HG03571 (cell line): ENCODE measurements around the gene MRPS11.
"Not testable (repeated sequence)": the region's sequence is repeated elsewhere in the genome, so short reads cannot be mapped to it uniquely, and the experiment has no call there.

ENCODE experiments used
- ATAC-seq: cut with Tn5 transposase; IDR thresholded peaks from one replicate; pipeline ENCODE4 v1.9.1; 2021; ENCODE audit not compliant: unreplicated experiment

MRPS11 gene

DNA sequence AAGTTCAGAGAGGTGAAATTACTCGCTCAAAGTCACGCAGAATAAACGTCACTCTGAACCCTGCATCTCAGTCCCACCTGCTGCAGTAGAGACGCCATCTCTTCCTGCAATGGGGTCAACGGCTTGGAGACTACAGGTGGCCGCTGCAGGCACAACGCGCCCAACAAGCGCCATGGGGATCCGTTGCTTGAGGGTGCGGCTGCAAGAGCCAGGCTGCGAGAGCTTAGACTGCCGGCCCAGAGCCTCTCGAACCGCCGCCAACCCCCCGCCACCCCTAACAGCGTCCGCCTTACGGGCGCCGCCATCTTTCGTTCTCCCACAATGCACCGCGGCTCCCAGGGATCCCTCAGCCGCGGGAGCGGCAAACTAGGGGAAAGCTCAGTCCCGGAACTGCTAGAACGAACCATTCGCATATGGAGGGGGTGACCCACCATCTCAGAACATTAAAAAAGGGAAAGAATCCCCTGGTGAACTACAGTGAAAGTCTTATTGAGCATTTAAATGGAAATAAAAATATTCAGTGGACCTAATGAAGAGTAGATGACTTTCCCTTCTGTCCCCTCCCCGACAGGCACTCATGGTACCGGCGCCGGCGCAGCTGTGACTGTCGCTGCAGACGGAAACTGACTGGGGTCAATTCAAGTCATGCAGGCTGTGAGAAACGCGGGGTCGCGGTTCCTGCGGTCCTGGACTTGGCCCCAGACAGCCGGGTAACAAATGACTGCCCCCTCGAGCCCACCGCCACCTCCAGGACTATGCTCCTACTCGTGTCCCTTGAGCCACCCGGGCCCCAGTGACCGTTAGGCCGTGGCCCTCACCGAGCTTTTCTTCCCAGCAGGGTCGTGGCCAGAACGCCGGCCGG is at the start of gene MRPS11, which contains the start of gene MRPL46:
Gene MRPS11 (plus strand): TSS at position 636 of the 862 bp plus-strand sequence. CDS start 10 bp downstream, at position 646.
Gene MRPL46 (minus strand): TSS at position 316 of the 862 bp plus-strand sequence. CDS start 11 bp downstream, at position 305.
- peak; percentile 87 for ATAC-seq

DNA sequence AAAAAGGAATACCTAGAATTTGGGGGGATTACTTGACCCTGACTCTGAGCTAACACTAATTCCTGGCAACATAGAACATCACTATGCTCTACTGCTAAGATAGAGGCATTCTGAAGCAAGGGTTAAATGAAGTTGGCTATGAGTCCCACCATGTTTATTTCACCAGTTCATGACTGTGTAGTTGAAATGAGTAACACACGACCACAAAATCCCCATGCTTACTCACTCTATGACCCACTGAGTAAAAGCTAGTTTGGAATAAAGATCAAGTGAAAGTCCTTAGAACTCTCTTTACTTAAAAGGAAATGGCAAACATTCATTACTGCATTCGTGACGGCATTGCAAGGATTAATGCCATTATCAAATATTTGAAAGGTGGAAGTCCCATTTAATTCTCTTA is 47.7 kb upstream of the MRPS11 start:
- no peak for ATAC-seq

DNA sequence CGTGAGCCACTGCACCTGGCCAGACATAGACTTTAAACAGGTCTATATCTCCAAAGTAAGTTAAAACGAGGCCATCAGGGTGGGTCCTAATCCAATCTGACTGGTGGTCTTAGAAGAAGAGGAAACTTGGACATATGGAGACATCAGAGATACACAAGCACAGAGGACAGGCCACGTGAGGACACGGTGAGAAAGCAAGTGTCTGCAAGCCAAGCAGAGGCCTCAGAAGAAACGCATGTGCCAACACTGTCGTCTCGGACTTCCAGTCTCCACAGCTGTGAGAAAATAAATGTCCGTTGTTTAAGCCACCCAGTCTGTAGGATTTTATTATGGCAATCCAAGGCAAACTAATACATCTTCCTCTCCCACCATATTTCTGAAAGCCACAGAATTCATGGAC is 44.2 kb upstream of the MRPS11 start:
- no peak for ATAC-seq

DNA sequence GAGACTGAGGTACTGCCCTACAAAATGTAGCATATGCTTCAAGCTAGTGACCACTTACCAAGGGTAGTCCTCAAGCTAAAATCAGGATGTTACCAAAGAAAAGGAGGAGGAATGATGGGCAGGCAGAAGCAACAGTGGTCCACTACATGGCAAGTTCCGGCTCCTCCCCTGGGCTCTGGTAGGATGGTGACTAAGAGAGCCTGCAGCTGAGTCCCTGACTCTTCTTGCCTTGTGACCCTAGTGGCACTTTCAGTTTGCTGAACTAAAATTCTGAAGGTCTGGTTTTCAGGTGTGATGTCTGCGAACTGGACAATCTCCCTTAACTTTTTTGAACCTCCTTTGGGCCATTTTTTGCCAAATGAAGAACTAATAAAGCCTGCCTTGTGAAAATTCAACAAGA is 41.2 kb upstream of the MRPS11 start:
- ATAC-seq, result no peak

DNA sequence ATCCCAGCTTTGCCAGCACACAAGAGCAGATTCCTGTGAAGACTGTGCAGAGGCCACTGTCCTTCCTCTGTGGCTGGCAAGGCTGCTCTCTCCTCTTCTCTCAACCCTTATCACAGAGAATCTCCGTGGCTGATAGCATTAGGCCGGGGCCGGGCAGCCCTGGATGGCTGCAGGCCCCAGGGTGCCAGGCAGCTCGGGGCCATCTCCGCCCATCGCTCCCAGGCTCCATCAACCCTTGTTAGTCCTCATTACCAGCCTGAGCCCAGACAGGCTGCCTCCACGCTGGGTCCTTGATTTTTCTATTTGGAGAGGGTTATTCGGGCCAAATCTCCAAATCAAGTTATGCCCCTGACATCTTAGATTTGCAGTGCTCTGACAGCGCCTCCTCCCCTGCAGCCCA is 39.5 kb upstream of the MRPS11 start:
- no peak for ATAC-seq

DNA sequence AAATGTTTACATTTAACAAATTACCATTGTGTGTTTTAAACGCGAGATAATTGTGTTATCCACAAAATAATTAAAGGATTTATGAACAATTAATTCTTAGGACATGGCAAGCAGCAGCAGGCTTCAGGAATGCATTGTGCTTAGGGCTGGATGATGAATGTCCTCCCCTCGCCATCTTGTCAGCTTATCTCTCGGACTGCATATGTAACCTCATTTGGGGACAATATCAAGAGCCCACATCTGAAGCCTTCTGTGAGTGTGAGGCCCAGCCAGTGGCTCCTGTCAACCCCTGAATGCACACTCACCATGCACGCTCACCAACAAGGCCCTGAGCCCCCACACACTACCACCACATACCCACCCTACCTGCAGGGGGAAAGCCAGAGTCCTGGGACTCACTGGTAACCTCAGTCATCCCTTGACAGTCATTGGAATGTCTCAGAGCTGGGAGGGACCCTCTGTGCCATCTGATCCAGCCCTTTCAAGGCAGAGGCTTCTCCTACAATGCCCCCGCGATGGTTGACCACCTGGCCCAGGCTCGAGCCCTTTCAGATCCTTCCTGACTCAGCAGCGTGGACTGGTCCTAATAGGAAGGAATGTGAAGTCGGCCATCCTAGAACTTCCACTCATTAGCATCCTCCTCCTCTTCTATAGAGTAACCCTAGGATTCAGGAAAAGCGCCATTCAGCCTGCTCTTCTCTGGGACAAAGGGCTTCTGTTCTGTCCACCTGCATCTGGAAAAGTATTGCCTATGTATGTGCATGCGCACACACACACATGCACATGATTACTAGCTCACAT is 38.5 kb upstream of the MRPS11 start:
- ATAC-seq, result no peak

DNA sequence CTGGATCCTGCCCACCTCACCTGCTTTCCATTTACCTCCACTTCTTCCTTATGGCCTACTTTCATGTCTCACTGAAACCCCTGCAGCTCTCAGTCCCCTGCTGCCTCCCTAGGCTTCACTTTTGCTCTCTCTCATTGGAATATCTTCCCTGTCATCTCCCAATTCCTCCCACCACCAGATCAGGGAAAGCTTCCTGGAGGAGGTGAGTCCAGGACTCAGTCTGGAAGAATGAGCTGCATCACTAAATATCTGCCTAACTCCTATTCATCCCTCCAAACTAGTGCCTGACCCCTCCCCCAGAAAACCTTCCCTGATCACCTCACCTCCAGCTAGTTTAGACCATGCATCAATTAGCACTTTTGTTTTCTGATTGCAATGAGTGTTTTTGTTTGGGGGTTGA is 37.5 kb upstream of the MRPS11 start:
- ATAC-seq, result no peak

DNA sequence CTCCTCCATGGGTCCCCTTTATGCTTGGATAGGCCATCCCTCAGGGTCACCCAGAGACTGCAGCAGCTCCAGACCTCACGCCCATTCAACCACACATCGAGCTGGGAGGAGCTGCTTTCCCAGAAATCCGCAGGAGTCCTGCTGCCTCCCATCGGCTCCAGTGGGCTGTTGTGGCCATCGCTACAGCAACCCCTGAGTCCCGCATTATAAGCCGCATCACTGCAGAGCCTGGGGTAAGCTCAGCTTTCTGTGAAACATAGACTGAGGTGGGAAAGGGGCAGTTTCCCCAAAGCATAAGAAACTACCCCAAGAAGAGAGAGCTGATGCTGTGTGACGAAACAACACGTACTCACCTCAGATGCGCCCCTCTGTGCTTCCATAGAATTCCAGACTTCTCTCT is 36.1 kb upstream of the MRPS11 start:
- no peak for ATAC-seq

DNA sequence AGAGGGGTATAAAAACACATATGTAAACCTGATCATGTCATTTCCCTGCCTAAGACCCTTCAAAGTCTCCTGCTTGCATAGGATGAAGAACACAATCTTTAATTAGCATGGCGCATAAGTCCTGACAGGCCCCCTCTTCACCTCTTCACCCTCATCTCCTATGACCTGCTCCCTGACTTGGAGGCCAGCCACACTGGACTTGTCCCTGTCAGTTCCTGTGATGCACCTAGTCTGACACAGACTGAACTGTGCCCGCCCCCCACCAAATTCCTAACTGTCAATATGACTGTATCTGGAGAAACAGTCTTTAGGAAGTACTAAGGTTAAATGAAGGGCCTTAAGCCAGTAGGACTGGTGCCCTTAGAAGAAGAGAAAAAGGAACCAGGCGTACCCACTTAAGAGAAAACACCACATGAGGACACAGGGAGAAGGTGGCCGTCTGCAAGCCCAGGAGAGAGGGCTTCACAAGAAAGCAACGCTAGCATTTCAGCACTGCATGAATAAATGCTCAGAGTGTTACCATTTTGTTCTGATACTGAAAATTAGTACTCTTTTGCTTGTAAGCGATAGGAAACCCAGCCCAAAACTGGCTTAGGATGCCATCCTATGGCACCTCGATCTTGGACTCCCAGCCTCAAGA is 34.3 kb upstream of the MRPS11 start:
- ATAC-seq, result no peak

DNA sequence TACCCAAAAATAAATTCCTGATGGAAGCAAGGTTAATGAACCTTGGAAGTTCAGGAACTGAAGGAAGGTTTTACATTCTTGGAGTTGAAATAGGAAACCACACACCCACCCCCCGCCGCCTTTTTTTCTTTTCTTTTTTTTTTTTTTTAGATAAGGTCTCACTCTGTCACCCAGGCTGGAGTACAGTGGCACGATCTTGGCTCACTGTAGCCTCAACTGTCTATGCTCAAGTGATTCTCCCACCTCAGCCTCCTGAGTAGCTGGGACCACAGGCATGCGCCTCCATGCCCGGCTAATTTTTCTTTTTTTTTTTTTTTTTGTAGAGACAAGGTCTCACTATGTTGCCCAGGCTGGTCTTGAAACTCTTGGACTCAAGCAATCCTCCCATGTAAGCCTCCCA is 33.4 kb upstream of the MRPS11 start:
- not testable (repeated sequence) for ATAC-seq

DNA sequence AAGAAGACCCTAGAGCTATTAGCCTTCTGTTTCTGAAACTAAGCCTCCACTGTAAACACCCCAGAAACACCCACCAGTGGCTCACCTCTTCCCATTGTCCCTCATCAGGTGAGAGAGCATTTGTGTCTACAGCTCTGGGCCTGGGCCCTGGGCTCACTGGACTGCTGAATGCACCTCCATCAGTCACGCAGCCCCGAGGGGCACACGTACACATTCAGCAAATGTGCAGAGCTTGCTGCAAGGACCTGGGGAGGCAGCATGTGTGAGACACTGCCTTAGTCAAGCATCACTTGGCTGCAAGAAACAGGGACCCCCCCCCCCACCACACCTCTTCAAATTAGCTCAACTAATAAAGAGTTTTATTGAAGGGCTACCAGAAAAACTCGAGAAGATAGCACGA is 29.3 kb upstream of the MRPS11 start:
- ATAC-seq, result no peak

DNA sequence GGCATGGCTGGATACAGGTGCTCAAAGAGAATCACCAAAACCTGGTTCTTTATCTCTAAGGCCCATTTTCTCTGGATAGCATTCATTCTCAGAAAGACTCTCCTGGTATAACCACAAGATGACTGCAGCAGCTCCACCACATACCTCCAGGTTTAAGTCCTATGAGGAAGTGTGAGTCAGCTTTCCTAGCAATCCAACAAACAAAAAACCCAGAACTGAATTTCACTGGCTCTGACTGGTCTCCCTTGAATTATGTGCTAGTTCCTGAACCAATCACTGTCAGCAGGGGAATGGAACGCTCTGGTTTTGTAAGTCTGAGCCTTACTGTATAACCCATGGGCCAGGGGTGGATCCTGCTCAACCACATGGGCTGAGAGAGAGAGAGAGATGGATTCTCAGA is 27.5 kb upstream of the MRPS11 start:
- ATAC-seq, result no peak

DNA sequence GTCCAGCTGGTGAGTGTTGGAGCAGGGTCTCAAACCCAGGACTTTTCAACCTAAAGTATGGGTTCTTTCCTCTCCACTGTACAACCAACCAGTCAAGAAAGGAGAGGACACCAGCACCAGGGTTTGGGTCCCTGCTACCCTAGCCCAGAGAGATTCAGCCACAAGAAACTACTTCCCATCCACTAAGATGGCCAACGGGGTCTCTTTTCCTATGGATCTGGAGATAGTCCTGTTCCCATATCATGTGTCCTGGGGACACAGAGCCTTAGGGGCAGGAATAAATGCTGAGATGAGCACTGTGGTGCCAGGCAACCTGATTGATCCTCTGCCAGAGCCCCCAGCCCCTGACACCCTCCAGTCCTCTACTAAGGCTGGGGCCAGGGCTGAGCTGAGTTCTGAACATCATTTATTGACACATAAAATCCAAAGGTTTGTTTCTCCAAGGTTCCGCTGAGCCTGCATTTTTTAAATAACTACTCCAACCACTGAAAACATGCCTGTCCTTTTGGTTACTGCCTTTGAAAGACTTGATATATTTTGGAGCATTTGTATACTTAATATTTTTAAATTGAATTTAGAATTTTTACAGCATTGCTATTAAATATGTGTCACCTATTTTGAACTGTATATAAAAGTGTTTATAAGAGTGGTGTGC is 26.3 kb upstream of the MRPS11 start:
- no peak for ATAC-seq

DNA sequence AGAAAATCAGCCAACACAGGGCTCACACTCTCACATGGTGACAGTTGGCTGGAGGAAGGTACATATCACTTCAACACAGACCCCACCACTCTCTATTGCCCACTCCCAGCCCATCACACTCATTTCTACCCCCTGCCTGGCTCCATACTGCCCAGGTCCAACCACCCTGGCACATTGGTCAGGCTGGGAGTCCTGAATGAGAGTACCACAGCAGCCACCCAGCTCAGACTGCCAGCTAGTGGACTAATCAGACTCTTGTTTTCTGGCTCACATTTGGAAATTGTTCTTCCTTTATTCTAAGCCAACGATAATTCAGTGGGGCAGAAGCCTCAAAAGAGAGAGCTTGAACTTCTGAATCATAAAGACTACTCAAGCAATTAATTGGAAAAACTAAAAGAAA is 20.3 kb upstream of the MRPS11 start:
- no peak for ATAC-seq

DNA sequence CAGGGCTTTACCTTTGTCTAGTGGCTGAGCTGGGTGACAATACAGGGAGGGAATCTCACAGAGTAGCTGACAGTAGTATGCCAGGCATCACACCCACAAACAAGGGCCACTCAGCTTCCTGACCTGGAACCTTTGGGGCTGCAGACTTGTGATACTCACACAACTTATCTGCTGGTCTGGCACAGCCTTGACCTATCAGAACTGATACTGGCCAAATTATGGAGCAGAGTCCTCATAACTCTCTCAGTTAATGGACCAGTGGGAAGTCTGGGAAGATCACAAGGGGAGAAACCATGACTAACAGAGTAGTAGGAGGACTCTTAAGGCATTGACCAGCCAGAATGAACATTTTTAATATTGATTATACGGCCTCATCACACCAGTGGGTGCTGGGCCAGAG is 19.8 kb upstream of the MRPS11 start:
- no peak for ATAC-seq

DNA sequence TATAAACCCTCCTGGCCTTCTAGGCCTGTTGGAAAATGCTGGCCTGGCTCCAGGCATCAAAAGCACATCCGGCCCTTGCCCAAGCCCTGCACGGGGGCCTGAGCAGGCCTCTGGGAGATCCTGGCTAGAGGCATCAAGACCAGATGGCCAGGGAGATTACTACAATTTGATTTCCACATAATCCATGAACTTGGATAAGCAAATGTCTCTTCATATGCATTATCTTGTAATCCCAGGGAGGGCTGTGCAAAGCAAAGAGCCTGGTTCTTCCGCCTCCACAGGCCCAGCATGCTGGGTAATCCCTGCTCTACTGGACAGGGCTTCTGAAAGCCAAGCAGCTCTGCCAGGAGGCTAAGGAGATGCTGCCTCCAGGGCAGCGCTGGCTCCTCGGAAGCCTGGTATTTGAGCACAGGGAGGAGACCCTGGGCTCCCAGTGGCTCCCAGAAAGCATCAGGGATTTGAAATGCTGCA is 18.5 kb upstream of the MRPS11 start:
- no peak for ATAC-seq

DNA sequence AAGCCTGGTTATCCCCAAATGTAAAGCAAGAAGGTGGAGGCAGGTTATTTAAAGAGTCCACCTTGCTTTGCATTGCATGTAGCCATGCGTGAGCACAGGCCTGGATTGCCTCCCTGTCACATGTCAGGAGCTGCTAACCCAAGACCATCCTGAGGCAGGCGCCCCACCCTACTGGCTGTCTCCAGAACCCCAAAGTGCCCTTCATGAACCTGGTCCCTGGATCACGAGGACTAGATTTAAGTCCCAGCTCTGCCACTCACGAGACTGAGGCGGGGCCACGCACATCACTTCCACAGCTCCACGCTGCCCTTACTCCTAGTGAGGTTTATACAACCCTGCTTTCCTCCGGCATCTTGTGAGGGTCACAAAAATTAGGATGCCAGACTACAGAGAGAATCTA is 17.9 kb upstream of the MRPS11 start:
- ATAC-seq, result no peak

DNA sequence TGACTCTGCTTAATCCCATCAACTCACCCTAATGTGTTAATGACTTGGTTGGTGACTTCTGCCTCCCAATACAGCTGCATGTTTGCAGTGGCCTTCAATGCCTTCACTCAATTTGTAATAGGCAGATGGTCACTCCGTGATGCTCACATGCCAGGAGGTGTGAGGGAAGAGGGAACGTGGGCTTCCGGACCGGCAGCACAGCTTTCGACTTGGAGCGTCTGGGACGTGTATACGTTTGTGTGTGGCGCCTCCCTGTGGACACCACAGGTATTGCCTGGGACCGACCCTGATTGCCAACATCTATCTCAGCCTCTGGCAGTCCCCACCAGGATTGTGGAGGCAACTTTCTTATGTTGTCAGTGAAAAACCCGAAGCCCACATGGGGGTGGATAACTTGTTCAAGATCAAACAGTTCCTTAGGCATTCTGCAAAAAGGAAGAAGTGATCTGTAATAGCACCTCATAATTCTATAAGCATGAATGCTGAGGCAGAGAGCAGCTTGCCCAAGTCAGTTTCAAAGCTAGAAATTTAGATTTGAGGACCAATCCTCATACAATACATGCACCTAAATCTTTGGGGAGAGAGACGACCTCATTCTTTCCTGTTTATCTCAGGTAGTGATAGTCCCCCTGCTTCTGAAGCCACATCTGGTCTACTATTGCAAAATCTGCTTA is 17.2 kb upstream of the MRPS11 start:
- ATAC-seq, result no peak

DNA sequence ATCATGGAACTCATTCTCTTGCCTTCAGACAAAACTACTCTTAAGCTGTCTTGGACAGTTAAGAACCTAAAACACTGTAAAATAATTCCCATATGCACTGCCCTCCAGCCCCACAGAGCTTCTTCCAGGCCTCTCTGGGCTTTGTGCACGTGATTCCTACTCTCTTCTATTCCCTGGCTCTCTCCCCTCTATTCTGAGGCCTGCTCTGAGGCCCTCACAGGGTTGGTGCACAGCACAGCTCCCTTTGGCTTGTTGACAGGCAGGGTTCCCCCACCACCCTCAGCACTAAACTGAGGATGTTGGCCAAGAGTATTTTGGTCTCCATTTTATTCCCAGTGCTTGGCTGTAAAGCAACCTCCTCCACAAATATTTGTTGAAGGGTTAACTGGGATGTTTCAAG is 13.9 kb upstream of the MRPS11 start:
- no peak for ATAC-seq

DNA sequence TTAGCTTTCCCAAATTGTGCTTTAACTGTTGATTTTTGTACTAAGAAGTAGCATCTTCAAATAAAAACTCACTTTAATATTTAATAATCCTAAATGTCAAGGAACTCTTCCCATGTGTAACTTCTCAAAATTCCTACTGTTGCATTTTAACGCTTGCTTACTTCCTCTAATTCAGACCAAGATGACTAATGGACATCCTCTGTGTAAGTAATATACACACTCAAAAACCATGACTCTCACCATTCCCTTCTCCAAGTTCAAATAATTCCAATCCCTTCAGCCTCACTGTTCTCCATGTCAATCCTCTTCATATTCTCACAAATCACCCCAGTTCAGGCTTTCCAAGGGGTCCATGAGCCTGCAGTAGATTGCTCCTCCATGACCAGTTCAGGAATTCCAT is 13.3 kb upstream of the MRPS11 start:
- no peak for ATAC-seq
